GM23338 (cell line): ENCODE measurements around the gene ELN.

Experiments used
- CTCF ChIP-seq, 2 experiments: fragments of 200-600 bp in 1 of 2; sonication (generic) in 1 of 2; conservative IDR thresholded peaks; 2 replicates each; pipeline versions ENCODE4 v1.5.1 to v1.6.1; 2016 to 2017; ENCODE audit warnings: antibody characterized with exemption in 2 of 2, low read depth in 2 of 2, mild to moderate bottlenecking in 2 of 2, moderate library complexity in 1 of 2
- EZH2 ChIP-seq: fragments of 200-600 bp; sonication (generic); IDR thresholded peaks from one replicate; pipeline ENCODE4 v1.8.0; 2017; ENCODE audit warnings: antibody characterized with exemption, mild to moderate bottlenecking, low read depth; ENCODE audit not compliant: unreplicated experiment
- POLR2AphosphoS5 ChIP-seq: IDR thresholded peaks from 2 replicates; pipeline ENCODE4 v1.6.1; 2016; ENCODE audit warnings: antibody characterized with exemption, low read depth
- REST ChIP-seq: IDR thresholded peaks from one replicate; pipeline ENCODE4 v1.6.1; 2018; ENCODE audit warnings: antibody characterized with exemption; ENCODE audit not compliant: unreplicated experiment

GRCh38 chr7:74049997-74050798 lies 22.2 kb downstream of the ELN start:
- TF ChIP-seq CTCF (conservative IDR thresholded peaks at IDR 0.05; ENCODE audit: low read depth in 2 of 2) (no peak), POLR2AphosphoS5 (no peak), REST (no peak), EZH2 (no peak)
